PFSK-1 (cell line): Measurements from ENCODE around the gene RDX.

Source experiments
- POLR2AphosphoS5 ChIP-seq: IDR thresholded peaks from 2 replicates; pipeline ENCODE4 v1.6.1; 2012; ENCODE audit warnings: low read depth, mild to moderate bottlenecking, control low read depth, low read length, moderate library complexity
- SIN3A ChIP-seq: IDR thresholded peaks from 2 replicates; pipeline ENCODE4 v1.6.1; 2012; ENCODE audit warnings: mild to moderate bottlenecking, low read length, moderate library complexity, borderline replicate concordance; ENCODE audit not compliant: insufficient read depth
- TAF1 ChIP-seq: IDR thresholded peaks from 2 replicates; pipeline ENCODE4 v1.6.1; 2012; ENCODE audit warnings: low read length, control low read depth, borderline replicate concordance; ENCODE audit not compliant: insufficient read depth

DNA sequence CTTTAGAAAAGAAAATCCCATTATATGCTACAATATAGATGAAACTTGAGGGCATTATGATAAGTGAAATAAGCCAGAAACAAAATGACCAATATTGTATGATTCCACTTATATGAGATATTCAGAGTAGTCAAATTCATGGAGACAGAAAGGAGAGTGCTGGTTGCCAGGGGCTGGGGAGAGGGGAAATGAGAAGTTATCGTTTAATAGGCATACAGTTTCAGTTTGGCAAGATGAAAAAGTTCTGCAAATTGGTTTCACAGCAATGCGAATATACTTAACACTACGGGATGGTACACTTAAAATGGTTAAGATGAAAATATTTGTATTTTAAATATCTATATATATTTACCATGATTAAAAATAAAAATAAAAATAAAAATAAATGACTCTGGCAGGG, 31.1 kb upstream of the RDX start:
- TF ChIP-seq POLR2AphosphoS5 = no peak
- no peak for TF ChIP-seq SIN3A
- TF ChIP-seq TAF1 = no peak
